ENCODE results near the gene F11R.

DNA sequence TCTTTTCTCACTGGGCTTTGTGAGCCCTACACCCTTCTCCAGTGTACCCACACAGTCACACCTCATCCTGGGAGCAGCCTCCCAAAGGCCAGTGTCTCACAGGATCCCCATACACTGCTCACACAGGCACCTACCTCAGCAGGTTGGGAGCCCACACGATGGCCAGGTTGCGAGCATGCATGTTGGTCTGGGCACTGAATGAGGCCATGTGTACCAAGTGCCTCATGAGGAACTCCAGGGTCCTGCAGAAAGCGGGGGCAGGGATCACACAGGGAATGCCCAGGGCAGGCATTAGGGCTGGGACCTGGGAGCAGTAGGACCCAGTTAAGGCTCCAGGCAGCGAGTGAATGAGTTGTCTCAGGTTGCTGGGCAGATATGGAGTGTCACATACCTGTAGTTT lies 33.3 kb upstream of the F11R start:
- TF ChIP-seq, protein P1, sequence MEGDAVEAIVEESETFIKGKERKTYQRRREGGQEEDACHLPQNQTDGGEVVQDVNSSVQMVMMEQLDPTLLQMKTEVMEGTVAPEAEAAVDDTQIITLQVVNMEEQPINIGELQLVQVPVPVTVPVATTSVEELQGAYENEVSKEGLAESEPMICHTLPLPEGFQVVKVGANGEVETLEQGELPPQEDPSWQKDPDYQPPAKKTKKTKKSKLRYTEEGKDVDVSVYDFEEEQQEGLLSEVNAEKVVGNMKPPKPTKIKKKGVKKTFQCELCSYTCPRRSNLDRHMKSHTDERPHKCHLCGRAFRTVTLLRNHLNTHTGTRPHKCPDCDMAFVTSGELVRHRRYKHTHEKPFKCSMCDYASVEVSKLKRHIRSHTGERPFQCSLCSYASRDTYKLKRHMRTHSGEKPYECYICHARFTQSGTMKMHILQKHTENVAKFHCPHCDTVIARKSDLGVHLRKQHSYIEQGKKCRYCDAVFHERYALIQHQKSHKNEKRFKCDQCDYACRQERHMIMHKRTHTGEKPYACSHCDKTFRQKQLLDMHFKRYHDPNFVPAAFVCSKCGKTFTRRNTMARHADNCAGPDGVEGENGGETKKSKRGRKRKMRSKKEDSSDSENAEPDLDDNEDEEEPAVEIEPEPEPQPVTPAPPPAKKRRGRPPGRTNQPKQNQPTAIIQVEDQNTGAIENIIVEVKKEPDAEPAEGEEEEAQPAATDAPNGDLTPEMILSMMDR (IDR thresholded peaks at IDR 0.05) = no peak
- TF ChIP-seq POLR2AphosphoS5 (IDR thresholded peaks at IDR 0.05) (no peak), POLR2A (IDR thresholded peaks at IDR 0.05) (no peak)
